Measurements from ENCODE around the gene SERPINB2.
"Not testable (repeated sequence)": the region's sequence is repeated elsewhere in the genome, so short reads cannot be mapped to it uniquely, and the experiment has no call there.

SERPINB2 gene

GRCh38 chr18:63888470-63889190 lies 1.1 kb downstream of the SERPINB2 start:
- no peak for DNase-seq (ENCODE audit: low read depth)

- no peak for DNase-seq (ENCODE audit: low read depth)
Observed at GRCh38 chr18:63889626-63890025, 2.1 kb downstream of the SERPINB2 start.

- DNase-seq (ENCODE audit: low read depth) = no peak
Observed at GRCh38 chr18:63890237-63890949, 2.9 kb downstream of the SERPINB2 start.

- DNase-seq (ENCODE audit: low read depth) = no peak
Observed at GRCh38 chr18:63890950-63891304, 3.4 kb downstream of the SERPINB2 start.

GRCh38 chr18:63892566-63892965 lies 5.1 kb downstream of the SERPINB2 start:
- DNase-seq (ENCODE audit: low read depth) = no peak

- no peak for DNase-seq (ENCODE audit: low read depth)
Observed at GRCh38 chr18:63894106-63894772, 6.7 kb downstream of the SERPINB2 start.

- DNase-seq (ENCODE audit: low read depth) = no peak
Observed at GRCh38 chr18:63895190-63895589, 7.7 kb downstream of the SERPINB2 start.

- no peak for DNase-seq (ENCODE audit: low read depth)
Observed at GRCh38 chr18:63897072-63897471, 9.6 kb downstream of the SERPINB2 start.

GRCh38 chr18:63899206-63899605 lies 11.7 kb downstream of the SERPINB2 start:
- no peak for DNase-seq (ENCODE audit: low read depth)

GRCh38 chr18:63903851-63904570 lies 16.5 kb downstream of the SERPINB2 start:
- no peak for DNase-seq (ENCODE audit: low read depth)

- no peak for DNase-seq (ENCODE audit: low read depth)
Observed at GRCh38 chr18:63904694-63905093, 17.2 kb downstream of the SERPINB2 start.

GRCh38 chr18:63905361-63905760 lies 17.9 kb downstream of the SERPINB2 start:
- DNase-seq (ENCODE audit: low read depth) = no peak

- no peak for DNase-seq (ENCODE audit: low read depth)
Observed at GRCh38 chr18:63906056-63906455, 18.6 kb downstream of the SERPINB2 start.

- DNase-seq (ENCODE audit: low read depth) = no peak
Observed at GRCh38 chr18:63907664-63908063, 20.2 kb downstream of the SERPINB2 start, which contains the start of gene SERPINB10. Gene SERPINB10, plus strand, starts transcription at chr18:63907958. Its CDS starts 7,553 bp downstream, at chr18:63915511.

GRCh38 chr18:63908858-63909257 lies 21.4 kb downstream of the SERPINB2 start:
- DNase-seq (ENCODE audit: low read depth) = no peak

GRCh38 chr18:63909870-63910269 lies 22.4 kb downstream of the SERPINB2 start:
- DNase-seq (ENCODE audit: low read depth) = no peak

- no peak for DNase-seq (ENCODE audit: low read depth)
Observed at GRCh38 chr18:63917817-63918216, 30.3 kb downstream of the SERPINB2 start.

- no peak for DNase-seq (ENCODE audit: low read depth)
Observed at GRCh38 chr18:63922049-63922448, 34.5 kb downstream of the SERPINB2 start.

- DNase-seq (ENCODE audit: low read depth) = no peak
Observed at GRCh38 chr18:63924551-63924950, 37.0 kb downstream of the SERPINB2 start.

- DNase-seq (ENCODE audit: low read depth) = no peak
Observed at GRCh38 chr18:63928331-63928730, 40.8 kb downstream of the SERPINB2 start.

- not testable (repeated sequence) for DNase-seq (ENCODE audit: low read depth)
Observed at GRCh38 chr18:63929369-63929768, 41.9 kb downstream of the SERPINB2 start.

GRCh38 chr18:63930773-63931354 lies 43.4 kb downstream of the SERPINB2 start:
- DNase-seq (ENCODE audit: low read depth) = no peak
